ENCODE data around the gene SPRY1. TPM values are rescaled to one million over a fixed set of nuclear protein-coding genes. Genes with fewer than 3 reads are reported as not detected.

The SPRY1 gene
- polyA plus RNA-seq, 2 donors = 9.9 to 12.4 TPM

DNA sequence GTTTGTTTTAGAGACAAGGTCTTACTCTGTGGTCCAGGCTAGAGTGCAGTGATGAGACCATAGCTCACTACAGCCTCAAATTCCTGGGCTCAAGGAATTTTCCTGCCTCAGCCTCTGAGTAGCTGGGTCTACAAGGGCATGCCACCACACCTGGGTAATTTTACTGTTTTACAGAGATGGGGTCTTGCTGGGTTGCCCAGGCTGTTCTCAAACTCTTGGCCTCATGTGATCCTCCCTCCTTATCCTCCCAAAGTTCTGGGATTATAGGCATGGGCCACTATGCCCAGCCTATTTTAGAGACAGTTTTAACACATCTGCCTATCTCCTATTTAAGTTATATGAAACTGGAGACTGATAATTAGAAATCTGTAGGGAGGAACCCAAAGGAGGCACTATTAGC lies 53.8 kb downstream of the SPRY1 start:
- Histone ChIP-seq H3K4me1 (ENCODE audit: control insufficient read depth in 2 of 2, insufficient read depth in 2 of 2, low read length in 1 of 2) (no peaks in the 10 kb centered on the region), H3K4me3 (ENCODE audit: low read depth in 1 of 2, low read length in 2 of 2) (no peak overlapping the region), H3K9me3 (ENCODE audit: control insufficient read depth in 2 of 2, insufficient read depth in 1 of 2, low read depth in 1 of 2, low read length in 1 of 2) (no peaks in the 10 kb centered on the region), H3K27ac (ENCODE audit: low read depth in 2 of 2, low read length in 1 of 2) (no peak overlapping the region), H3K27me3 (ENCODE audit: control insufficient read depth in 1 of 2, insufficient read depth in 2 of 2, low read length in 2 of 2) (no peaks in the 10 kb centered on the region), H3K36me3 (ENCODE audit: control insufficient read depth in 2 of 2, insufficient read depth in 2 of 2, low read length in 1 of 2) (no peaks in the 10 kb centered on the region)

DNA sequence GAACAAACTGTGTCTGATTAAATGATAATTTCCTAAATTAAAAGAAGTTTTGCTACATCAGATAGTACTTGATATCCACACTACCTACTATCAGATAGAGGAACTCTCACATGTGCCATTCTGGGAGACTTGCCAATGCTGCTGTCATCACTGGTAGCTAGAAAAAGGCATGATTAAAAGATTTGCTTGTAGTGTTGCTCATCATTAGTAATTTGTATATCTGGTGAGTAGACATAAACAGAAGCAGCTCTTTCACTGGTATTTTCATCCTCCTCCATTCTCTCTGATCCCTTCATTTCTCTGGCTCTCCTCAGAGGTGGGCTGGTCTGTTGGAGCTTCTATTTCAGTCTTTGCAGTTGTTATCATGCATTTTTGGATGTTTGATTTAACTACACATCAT lies 56.0 kb downstream of the SPRY1 start:
- H3K4me3 ChIP-seq (ENCODE audit: low read depth in 1 of 2, low read length in 2 of 2) = no peak overlapping the region
- no peaks in the 10 kb centered on the region for H3K4me1 ChIP-seq (ENCODE audit: control insufficient read depth in 2 of 2, insufficient read depth in 2 of 2, low read length in 1 of 2)
- H3K27me3 ChIP-seq (ENCODE audit: control insufficient read depth in 1 of 2, insufficient read depth in 2 of 2, low read length in 2 of 2) = no peaks in the 10 kb centered on the region
- no peaks in the 10 kb centered on the region for H3K9me3 ChIP-seq (ENCODE audit: control insufficient read depth in 2 of 2, insufficient read depth in 1 of 2, low read depth in 1 of 2, low read length in 1 of 2)
- H3K27ac ChIP-seq (ENCODE audit: low read depth in 2 of 2, low read length in 1 of 2) = no peak overlapping the region
- H3K36me3 ChIP-seq (ENCODE audit: control insufficient read depth in 2 of 2, insufficient read depth in 2 of 2, low read length in 1 of 2) = no peaks in the 10 kb centered on the region

DNA sequence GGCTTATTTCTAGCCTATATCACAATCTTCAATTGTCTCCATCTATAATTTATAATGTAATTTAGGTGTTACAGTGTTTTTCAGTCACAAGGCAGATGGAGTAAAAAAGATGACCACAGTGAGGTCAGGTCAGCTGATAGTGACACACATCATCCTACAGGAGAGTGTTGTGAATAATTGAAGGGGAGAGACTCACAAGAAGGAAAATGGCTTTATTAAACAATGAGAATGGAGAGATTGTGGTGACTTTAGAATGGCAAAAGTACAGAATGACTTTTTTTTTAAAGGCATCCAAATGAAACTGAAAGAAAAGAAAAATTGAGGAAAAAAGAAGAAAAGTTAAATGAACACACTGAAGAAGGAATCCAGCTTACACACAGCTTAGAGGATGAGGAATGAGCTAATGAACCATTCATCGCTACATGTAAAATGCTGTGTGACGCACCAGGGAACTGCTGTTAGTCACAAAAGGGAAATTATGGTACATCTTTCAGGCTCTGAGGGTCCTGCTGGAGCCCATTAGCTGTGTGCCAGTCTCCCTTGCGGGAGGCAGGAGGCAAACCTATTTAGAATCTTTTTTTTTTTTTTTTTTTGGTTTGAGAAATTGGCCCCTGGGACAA lies 56.6 kb downstream of the SPRY1 start:
- WGBS, 2 donors = 92% methylated on average over 3 of the region's 3 CpGs
- Histone ChIP-seq H3K9me3 (ENCODE audit: control insufficient read depth in 2 of 2, insufficient read depth in 1 of 2, low read depth in 1 of 2, low read length in 1 of 2) (no peaks in the 10 kb centered on the region), H3K36me3 (ENCODE audit: control insufficient read depth in 2 of 2, insufficient read depth in 2 of 2, low read length in 1 of 2) (no peaks in the 10 kb centered on the region), H3K4me1 (ENCODE audit: control insufficient read depth in 2 of 2, insufficient read depth in 2 of 2, low read length in 1 of 2) (no peaks in the 10 kb centered on the region), H3K27me3 (ENCODE audit: control insufficient read depth in 1 of 2, insufficient read depth in 2 of 2, low read length in 2 of 2) (no peaks in the 10 kb centered on the region), H3K4me3 (ENCODE audit: low read depth in 1 of 2, low read length in 2 of 2) (no peak overlapping the region), H3K27ac (ENCODE audit: low read depth in 2 of 2, low read length in 1 of 2) (no peak overlapping the region)

All from esophagus (tissue), 2 donors.